GM19023 (cell line): Measurements from ENCODE around the gene IL17RC.
"Not testable (repeated sequence)": the region's sequence is repeated elsewhere in the genome, so short reads cannot be mapped to it uniquely, and the experiment has no call there.

Experiments used
- ATAC-seq: cut with Tn5 transposase; IDR thresholded peaks from one replicate; pipeline ENCODE4 v1.9.1; 2021; ENCODE audit warnings: mild to moderate bottlenecking, moderate library complexity; ENCODE audit not compliant: unreplicated experiment

Gene IL17RC

DNA sequence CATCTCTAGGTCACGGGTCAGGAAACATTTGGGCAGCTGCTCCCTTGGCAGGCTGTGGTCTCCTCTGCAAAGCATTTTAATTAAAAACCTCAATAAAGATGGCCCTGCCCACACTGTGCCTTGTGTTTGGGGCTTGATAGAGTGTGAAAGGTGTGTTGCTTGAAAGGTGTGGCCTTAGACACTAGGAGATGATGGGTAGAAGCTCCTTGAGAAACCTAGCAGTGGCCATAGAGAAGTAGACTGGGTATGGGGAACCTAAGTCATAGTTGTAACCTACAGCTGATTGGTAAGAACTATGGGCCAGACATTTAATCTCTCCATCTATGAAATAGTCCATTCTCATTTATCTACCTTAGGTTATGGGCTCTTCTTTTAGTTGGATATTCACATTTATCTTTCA, 23.2 kb upstream of the IL17RC start:
- no peak for ATAC-seq

DNA sequence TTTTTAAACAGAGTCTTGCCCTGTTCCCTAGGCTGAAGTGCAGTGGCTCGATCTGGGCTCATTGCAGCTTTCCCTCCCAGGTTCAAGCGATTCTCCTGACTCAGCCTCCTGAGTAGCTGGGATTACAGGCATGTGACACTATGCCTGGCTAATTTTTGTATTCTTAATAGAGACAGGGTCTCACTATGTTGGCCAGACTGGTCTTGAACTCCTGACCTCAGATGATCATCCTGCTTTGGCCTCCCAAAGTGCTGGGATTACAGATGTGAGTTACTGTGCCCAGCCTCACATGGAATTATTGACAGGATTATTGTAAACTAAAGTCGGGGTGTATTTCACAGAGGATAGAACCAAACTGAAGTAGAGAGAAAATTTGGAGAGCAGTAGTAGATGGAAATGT, 21.2 kb upstream of the IL17RC start:
- not testable (repeated sequence) for ATAC-seq

- ATAC-seq = not testable (repeated sequence)
Measured at GRCh38 chr3:9896755-9897407, 20.0 kb upstream of the IL17RC start.

- ATAC-seq = no peak
Measured at GRCh38 chr3:9897408-9898372, 19.2 kb upstream of the IL17RC start.

GRCh38 chr3:9898467-9899241, 18.2 kb upstream of the IL17RC start:
- ATAC-seq = no peak

DNA sequence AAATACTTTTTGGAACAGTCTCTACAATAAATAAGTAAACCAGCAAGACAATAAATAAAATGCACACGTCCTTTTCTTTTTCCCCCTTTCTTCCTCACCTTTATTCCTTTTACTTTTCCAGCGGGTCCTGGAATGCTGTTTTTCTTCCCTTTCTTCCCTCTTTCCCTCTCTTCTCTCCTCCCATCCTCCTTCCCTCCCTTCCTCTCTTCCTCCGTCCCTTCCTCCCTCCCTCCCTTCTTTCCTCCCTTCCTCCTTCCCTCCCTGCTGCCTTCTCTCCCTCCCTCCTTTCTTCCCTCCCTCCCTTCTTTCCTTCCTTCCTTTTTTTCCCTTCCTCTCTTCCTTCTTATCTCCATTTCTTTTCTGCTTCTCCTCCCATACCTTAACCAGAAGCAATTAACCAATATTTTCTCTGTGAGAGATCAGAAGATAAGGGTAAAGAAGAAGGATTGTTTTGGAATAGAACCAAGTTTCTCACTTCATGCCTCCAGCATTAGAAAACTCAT, 17.6 kb upstream of the IL17RC start:
- ATAC-seq = no peak

GRCh38 chr3:9900965-9901415, 15.9 kb upstream of the IL17RC start:
- not testable (repeated sequence) for ATAC-seq

GRCh38 chr3:9901967-9902366, 14.9 kb upstream of the IL17RC start:
- ATAC-seq = no peak

DNA sequence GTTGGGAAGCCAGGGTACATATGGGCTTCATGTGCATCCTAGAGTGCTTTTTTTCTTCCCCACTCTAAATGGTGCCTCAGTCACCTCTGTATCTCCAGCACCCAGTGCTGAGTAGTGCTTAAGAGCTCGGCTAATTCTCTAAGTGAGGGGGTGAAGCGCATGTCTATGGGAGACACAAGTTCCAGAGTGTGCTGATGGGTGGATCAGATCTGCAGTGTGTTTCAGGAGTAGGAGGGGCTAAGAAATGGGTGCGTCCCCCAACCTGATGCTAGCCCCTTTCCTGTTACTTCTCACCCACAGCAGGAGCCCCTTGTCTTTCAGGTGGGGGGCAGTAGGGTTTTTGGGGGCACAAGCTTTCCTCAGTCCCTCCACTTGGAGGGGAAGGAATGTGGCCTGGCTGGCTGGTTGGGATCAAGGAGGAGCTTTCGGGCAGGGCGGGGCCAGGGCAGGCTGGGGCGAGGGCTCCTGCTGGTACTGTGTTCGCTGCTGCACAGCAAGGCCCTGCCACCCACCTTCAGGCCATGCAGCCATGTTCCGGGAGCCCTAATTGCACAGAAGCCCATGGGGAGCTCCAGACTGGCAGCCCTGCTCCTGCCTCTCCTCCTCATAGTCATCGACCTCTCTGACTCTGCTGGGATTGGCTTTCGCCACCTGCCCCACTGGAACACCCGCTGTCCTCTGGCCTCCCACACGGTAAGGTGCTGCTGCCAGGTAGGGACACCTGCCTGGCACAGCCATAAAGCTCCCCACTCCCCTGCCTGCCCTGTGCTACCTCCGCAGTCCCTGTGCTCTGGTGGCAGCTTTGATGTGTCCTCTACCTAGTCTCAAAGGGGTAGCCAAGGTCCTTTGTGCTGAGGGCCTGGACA, 14.3 kb upstream of the IL17RC start, which contains the start of gene IL17RE:
IL17RE (plus strand) TSS at position 477 of the 866 bp plus-strand sequence; CDS start at position 562, 85 bp downstream.
- ATAC-seq = no peak

- no peak for ATAC-seq
Measured at GRCh38 chr3:9903238-9903624, 13.7 kb upstream of the IL17RC start.

DNA sequence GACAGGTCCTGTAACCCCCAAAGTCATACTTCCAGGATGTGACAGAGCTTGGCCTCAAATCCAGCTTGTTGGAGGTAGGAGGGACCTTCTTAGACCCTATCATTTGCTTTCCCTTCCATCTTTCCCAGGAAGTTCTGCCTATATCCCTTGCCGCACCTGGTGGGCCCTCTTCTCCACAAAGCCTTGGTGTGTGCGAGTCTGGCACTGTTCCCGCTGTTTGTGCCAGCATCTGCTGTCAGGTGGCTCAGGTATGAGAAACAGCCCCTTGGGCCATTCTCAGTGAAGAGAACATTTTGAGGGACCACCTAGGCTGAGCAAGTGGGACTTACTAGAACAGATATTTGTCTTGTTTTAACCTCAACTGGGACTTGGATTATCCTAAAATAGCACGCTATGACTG, 13.0 kb upstream of the IL17RC start:
- ATAC-seq = no peak

- no peak for ATAC-seq
Measured at GRCh38 chr3:9906480-9906879, 10.4 kb upstream of the IL17RC start.

DNA sequence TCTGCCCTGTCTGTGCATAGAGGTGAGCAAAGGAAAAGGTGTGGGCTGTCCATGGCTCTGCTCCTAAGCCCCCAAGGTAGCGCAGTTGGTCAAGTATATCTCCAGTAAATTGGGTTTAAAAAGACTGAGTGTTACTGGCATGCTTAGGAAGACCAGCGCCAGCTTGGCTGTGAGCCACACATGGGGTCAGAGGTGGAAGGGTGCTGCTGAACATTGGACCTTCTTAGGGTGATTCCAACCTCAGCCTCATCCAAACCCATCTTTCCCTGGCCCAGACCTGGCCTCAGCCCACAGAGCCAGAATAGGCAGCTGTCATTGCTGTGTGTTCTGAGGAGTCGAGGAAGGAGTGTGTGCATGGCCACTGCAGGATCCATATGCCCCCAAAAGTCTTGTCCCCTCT, 8.6 kb upstream of the IL17RC start:
- ATAC-seq = no peak

GRCh38 chr3:9909221-9910013, 7.5 kb upstream of the IL17RC start:
- ATAC-seq = no peak

- ATAC-seq = no peak
Measured at GRCh38 chr3:9911863-9912262, 5.0 kb upstream of the IL17RC start.

DNA sequence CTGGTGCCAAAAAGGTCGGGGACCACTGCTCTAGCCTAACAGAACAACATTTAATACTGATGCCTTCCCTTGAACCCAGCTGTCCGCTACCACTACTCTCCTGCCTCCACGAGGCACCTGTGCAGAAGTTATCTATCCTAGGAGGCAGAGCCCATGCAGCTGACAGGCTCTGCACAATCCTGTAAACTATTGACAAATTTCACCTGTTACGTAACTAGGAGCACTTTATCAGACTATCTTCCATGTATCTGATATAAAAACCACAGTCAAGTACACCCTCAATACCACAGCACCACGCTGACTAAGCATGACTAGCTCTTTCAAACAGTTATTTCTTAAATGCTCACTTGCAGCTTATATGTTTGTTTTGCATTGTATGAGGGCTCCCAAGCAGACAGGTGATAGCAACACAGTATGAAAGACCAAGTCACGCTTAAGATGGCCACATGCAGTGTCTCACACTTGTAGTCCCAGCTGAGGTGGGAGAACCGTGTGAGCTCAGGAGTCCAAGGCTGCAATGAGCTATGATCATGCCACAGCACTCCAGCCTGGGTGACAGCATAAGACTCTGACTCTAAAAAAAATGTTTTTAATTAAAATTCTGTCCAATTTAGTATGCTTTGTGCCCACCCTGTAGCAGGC, 4.5 kb upstream of the IL17RC start:
- ATAC-seq = no peak

DNA sequence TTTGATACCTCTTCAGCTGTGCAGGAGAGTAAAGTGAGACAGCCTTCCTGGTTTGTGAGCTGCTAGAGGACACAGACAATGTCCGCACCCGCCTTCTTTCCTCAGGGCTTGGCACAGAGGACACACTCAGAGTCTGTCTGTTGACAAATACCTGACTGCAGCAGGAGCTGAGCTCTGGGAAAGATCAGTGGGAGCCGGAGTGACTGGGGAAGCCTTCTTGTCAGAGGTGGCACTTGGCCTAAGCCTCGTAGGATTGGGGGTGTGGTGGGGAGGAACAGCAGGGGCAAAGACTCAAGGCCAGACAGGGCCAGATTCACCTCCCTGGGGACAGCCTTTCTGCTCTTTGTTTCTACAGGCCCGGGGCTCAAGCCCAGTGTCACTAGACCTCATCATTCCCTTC, 3.3 kb upstream of the IL17RC start:
- no peak for ATAC-seq

DNA sequence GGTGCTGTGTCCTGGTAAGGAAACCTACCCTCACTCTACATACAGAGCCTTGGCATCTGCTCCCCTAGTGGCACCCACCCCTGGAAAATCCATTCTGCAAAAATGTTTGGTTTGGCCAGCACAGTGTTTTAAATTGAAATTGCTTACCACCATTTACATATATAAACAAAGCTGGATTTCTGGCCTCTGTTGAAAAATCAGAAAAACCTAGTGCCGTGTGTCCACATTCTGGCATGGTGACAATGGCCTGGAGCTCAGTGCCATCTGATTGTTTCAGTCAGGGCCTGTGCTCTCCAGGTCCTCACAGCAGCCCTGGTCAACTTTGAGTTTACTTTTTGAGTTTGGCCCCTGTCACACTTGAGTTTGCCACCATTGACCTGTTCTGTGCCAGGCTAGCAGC, 2.9 kb upstream of the IL17RC start:
- ATAC-seq = no peak
